Thyroid gland (tissue), 4 donors: ENCODE measurements around the gene CDR2L.

Source experiments
- POLR2A ChIP-seq, 2 donors: fragments of 450-650 bp; IDR thresholded peaks; one replicate each; pipeline ENCODE4 v1.6.1; 2017; ENCODE audit warnings: antibody characterized with exemption in 2 of 2, mild to moderate bottlenecking in 2 of 2, moderate library complexity in 1 of 2
- TF ChIP-seq, protein P1 (sequence below), 6 experiments: fragments of 200-600 bp in 3 of 6; fragments of 450-650 bp in 3 of 6; sonication (generic) in 3 of 6; IDR thresholded peaks; one replicate each; pipeline ENCODE4 v1.5.1; 2016 to 2019; ENCODE audit warnings: antibody characterized with exemption in 6 of 6, mild to moderate bottlenecking in 2 of 6, inconsistent platforms in 1 of 6, moderate library complexity in 1 of 6

DNA sequence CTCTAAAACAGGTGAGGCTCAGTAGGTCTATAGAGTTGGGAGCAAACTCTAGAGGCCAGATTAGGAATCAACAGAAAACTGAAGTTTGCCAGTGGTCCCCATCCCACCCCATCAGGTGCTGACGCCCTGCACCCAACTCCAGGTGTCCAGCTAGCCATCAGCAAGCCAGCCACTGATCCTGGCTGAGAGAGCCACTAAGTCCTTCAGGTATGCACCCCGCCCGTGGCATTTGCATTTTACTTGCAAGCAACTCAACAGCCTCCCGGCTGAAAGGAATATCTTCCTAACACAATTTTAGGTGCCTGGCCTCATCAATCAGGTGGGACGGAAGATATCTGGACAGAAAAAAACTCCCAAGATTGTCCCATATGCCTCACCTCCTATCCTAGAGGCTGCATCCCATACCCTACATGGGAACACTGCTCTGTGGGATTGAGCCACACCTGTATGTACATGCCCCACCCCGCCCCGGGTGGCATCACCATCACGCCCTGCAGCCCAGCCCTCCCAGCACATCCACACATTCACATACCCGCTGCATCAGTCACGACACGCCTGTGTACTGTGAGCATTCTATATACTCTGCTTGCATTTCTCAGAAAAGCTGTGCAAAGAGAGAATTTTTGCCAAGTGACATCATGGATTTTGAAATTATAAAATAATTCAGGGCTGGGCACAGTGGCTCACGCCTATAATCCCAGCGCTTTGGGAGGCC lies 43.5 kb upstream of the CDR2L start:
- TF ChIP-seq POLR2A (IDR thresholded peaks at IDR 0.05): no peak
- TF ChIP-seq, protein P1, sequence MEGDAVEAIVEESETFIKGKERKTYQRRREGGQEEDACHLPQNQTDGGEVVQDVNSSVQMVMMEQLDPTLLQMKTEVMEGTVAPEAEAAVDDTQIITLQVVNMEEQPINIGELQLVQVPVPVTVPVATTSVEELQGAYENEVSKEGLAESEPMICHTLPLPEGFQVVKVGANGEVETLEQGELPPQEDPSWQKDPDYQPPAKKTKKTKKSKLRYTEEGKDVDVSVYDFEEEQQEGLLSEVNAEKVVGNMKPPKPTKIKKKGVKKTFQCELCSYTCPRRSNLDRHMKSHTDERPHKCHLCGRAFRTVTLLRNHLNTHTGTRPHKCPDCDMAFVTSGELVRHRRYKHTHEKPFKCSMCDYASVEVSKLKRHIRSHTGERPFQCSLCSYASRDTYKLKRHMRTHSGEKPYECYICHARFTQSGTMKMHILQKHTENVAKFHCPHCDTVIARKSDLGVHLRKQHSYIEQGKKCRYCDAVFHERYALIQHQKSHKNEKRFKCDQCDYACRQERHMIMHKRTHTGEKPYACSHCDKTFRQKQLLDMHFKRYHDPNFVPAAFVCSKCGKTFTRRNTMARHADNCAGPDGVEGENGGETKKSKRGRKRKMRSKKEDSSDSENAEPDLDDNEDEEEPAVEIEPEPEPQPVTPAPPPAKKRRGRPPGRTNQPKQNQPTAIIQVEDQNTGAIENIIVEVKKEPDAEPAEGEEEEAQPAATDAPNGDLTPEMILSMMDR (IDR thresholded peaks at IDR 0.05): no peak
